HEK293T (cell line): Measurements from ENCODE around the gene ERO1B.

ENCODE experiments used
- ARNT ChIP-seq: fragments of 450-650 bp; IDR thresholded peaks from 2 replicates; pipeline ENCODE4 v1.6.1; 2017; ENCODE audit warnings: mild to moderate bottlenecking
- BHLHE40 ChIP-seq: fragments of 450-650 bp; IDR thresholded peaks from 2 replicates; pipeline ENCODE4 v1.6.1; 2016; ENCODE audit warnings: mild to moderate bottlenecking, moderate library complexity, borderline replicate concordance
- FOXK2 ChIP-seq: fragments of 450-650 bp; IDR thresholded peaks from 2 replicates; pipeline ENCODE4 v1.6.1; 2016; ENCODE audit warnings: mild to moderate bottlenecking
- HDGF ChIP-seq: fragments of 450-650 bp; IDR thresholded peaks from 2 replicates; pipeline ENCODE4 v1.6.1; 2017; ENCODE audit warnings: antibody characterized with exemption, borderline replicate concordance
- NFRKB ChIP-seq: fragments of 450-650 bp; IDR thresholded peaks from 2 replicates; pipeline ENCODE4 v1.6.1; 2016; ENCODE audit warnings: mild to moderate bottlenecking, moderate library complexity
- PKNOX1 ChIP-seq: fragments of 450-650 bp; IDR thresholded peaks from 2 replicates; pipeline ENCODE4 v1.6.1; 2016
- SP1 ChIP-seq: fragments of 450-650 bp; IDR thresholded peaks from 2 replicates; pipeline ENCODE4 v1.6.1; 2017
- TARDBP ChIP-seq: fragments of 450-650 bp; IDR thresholded peaks from 2 replicates; pipeline ENCODE4 v1.6.1; 2016
- ZNF384 ChIP-seq: fragments of 450-650 bp; IDR thresholded peaks from 2 replicates; pipeline ENCODE4 v1.6.1; 2016

- TF ChIP-seq FOXK2 = no peak
- no peak for TF ChIP-seq BHLHE40
- TF ChIP-seq ARNT = no peak
- no peak for TF ChIP-seq HDGF
- no peak for TF ChIP-seq TARDBP
- no peak for TF ChIP-seq NFRKB
- TF ChIP-seq ZNF384 = no peak
- no peak for TF ChIP-seq SP1
- TF ChIP-seq PKNOX1 = no peak
Measured at GRCh38 chr1:236207569-236207968, 74.2 kb downstream of the ERO1B start.
